Neuron (in vitro differentiated cells): ENCODE measurements around the gene KIAA1328.
"Not testable (repeated sequence)": the region's sequence is repeated elsewhere in the genome, so short reads cannot be mapped to it uniquely, and the experiment has no call there.

ENCODE experiments used
- H2AFZ ChIP-seq: one replicate; pipeline ENCODE4 v1.6.1; 2013; ENCODE audit warnings: low read depth, mild to moderate bottlenecking, inconsistent platforms, low read length, moderate library complexity
- H3K27me3 ChIP-seq: one replicate; pipeline ENCODE4 v1.6.1; 2013; ENCODE audit warnings: low read length; ENCODE audit not compliant: insufficient read depth
- H3K36me3 ChIP-seq: one replicate; pipeline ENCODE4 v1.6.1; 2013; ENCODE audit warnings: low read length; ENCODE audit not compliant: insufficient read depth
- H3K4me1 ChIP-seq: one replicate; pipeline ENCODE4 v1.6.1; 2013; ENCODE audit warnings: low read length; ENCODE audit not compliant: insufficient read depth
- H3K4me3 ChIP-seq: 2 replicates; pipeline ENCODE4 v1.5.1; 2013; ENCODE audit warnings: mild to moderate bottlenecking, low read length, moderate library complexity
- H3K9me3 ChIP-seq: one replicate; pipeline ENCODE4 v1.6.1; 2013; ENCODE audit warnings: low read length

Gene KIAA1328

GRCh38 chr18:36899289-36899688 lies 70.4 kb downstream of the KIAA1328 start:
- Histone ChIP-seq H3K4me3 (no peak overlapping the region), H3K9me3 (no peaks in the 10 kb centered on the region), H2AFZ (no peak overlapping the region), H3K36me3 (no peaks in the 10 kb centered on the region), H3K27me3 (no peaks in the 10 kb centered on the region), H3K4me1 (peaks cover 9% of the 10 kb centered on the region)

GRCh38 chr18:36900466-36900865 lies 71.5 kb downstream of the KIAA1328 start:
- no peak overlapping the region for H2AFZ ChIP-seq
- H3K4me1 ChIP-seq, result peaks cover 9% of the 10 kb centered on the region
- no peaks in the 10 kb centered on the region for H3K27me3 ChIP-seq
- H3K36me3 ChIP-seq, result no peaks in the 10 kb centered on the region
- H3K9me3 ChIP-seq, result no peaks in the 10 kb centered on the region
- H3K4me3 ChIP-seq, result no peak overlapping the region

GRCh38 chr18:36901277-36901701 lies 72.4 kb downstream of the KIAA1328 start:
- Histone ChIP-seq H2AFZ (no peak overlapping the region), H3K9me3 (no peaks in the 10 kb centered on the region), H3K4me3 (no peak overlapping the region), H3K27me3 (no peaks in the 10 kb centered on the region), H3K36me3 (no peaks in the 10 kb centered on the region), H3K4me1 (peaks cover 9% of the 10 kb centered on the region)

GRCh38 chr18:36903215-36903928 lies 74.4 kb downstream of the KIAA1328 start:
- Histone ChIP-seq H3K4me1 (peaks cover 9% of the 10 kb centered on the region), H2AFZ (no peak overlapping the region), H3K27me3 (no peaks in the 10 kb centered on the region), H3K4me3 (no peak overlapping the region), H3K9me3 (no peaks in the 10 kb centered on the region), H3K36me3 (no peaks in the 10 kb centered on the region)

GRCh38 chr18:36905571-36905970 lies 76.6 kb downstream of the KIAA1328 start:
- H3K9me3 ChIP-seq, result no peaks in the 10 kb centered on the region
- H3K27me3 ChIP-seq, result no peaks in the 10 kb centered on the region
- H2AFZ ChIP-seq, result no peak overlapping the region
- H3K4me1 ChIP-seq, result peaks cover 9% of the 10 kb centered on the region
- no peak overlapping the region for H3K4me3 ChIP-seq
- no peaks in the 10 kb centered on the region for H3K36me3 ChIP-seq

- not testable (repeated sequence) for H3K4me3 ChIP-seq, H3K27me3 ChIP-seq, H2AFZ ChIP-seq, H3K9me3 ChIP-seq, H3K4me1 ChIP-seq, H3K36me3 ChIP-seq
Measured at GRCh38 chr18:36909282-36909681, 80.4 kb downstream of the KIAA1328 start.

GRCh38 chr18:36912887-36913286 lies 84.0 kb downstream of the KIAA1328 start:
- Histone ChIP-seq H3K9me3 (no peaks in the 10 kb centered on the region), H3K36me3 (no peaks in the 10 kb centered on the region), H3K4me1 (peaks cover 4% of the 10 kb centered on the region), H3K27me3 (no peaks in the 10 kb centered on the region), H2AFZ (no peak overlapping the region), H3K4me3 (no peak overlapping the region)

GRCh38 chr18:36917907-36918306 lies 89.0 kb downstream of the KIAA1328 start:
- no peak overlapping the region for H2AFZ ChIP-seq
- H3K9me3 ChIP-seq, result no peaks in the 10 kb centered on the region
- no peaks in the 10 kb centered on the region for H3K36me3 ChIP-seq
- no peaks in the 10 kb centered on the region for H3K4me1 ChIP-seq
- no peaks in the 10 kb centered on the region for H3K27me3 ChIP-seq
- H3K4me3 ChIP-seq, result no peak overlapping the region

GRCh38 chr18:36929601-36930000 lies 100.7 kb downstream of the KIAA1328 start:
- H3K4me1 ChIP-seq, result no peaks in the 10 kb centered on the region
- H3K9me3 ChIP-seq, result no peaks in the 10 kb centered on the region
- no peaks in the 10 kb centered on the region for H3K27me3 ChIP-seq
- no peak overlapping the region for H3K4me3 ChIP-seq
- H2AFZ ChIP-seq, result no peak overlapping the region
- H3K36me3 ChIP-seq, result no peaks in the 10 kb centered on the region

- Histone ChIP-seq H3K9me3 (no peaks in the 10 kb centered on the region), H3K36me3 (no peaks in the 10 kb centered on the region), H3K4me3 (no peak overlapping the region), H3K27me3 (no peaks in the 10 kb centered on the region), H3K4me1 (no peaks in the 10 kb centered on the region), H2AFZ (no peak overlapping the region)
Measured at GRCh38 chr18:36931106-36931505, 102.2 kb downstream of the KIAA1328 start.

GRCh38 chr18:36933552-36933951 lies 104.6 kb downstream of the KIAA1328 start:
- Histone ChIP-seq H3K4me1 (no peaks in the 10 kb centered on the region), H3K36me3 (no peaks in the 10 kb centered on the region), H3K27me3 (no peaks in the 10 kb centered on the region), H3K9me3 (no peaks in the 10 kb centered on the region), H2AFZ (no peak overlapping the region), H3K4me3 (no peak overlapping the region)

- Histone ChIP-seq H3K4me1 (no peaks in the 10 kb centered on the region), H2AFZ (no peak overlapping the region), H3K36me3 (no peaks in the 10 kb centered on the region), H3K27me3 (no peaks in the 10 kb centered on the region), H3K9me3 (no peaks in the 10 kb centered on the region), H3K4me3 (no peak overlapping the region)
Measured at GRCh38 chr18:36934884-36935283, 106.0 kb downstream of the KIAA1328 start.

- H3K4me1 ChIP-seq, result no peaks in the 10 kb centered on the region
- no peaks in the 10 kb centered on the region for H3K9me3 ChIP-seq
- no peaks in the 10 kb centered on the region for H3K27me3 ChIP-seq
- H3K4me3 ChIP-seq, result no peak overlapping the region
- no peaks in the 10 kb centered on the region for H3K36me3 ChIP-seq
- H2AFZ ChIP-seq, result no peak overlapping the region
Measured at GRCh38 chr18:36942264-36942663, 113.3 kb downstream of the KIAA1328 start.

- H3K27me3 ChIP-seq, result no peaks in the 10 kb centered on the region
- H3K36me3 ChIP-seq, result no peaks in the 10 kb centered on the region
- H3K4me3 ChIP-seq, result no peak overlapping the region
- H3K9me3 ChIP-seq, result no peaks in the 10 kb centered on the region
- no peaks in the 10 kb centered on the region for H3K4me1 ChIP-seq
- H2AFZ ChIP-seq, result no peak overlapping the region
Measured at GRCh38 chr18:36947820-36948348, 119.0 kb downstream of the KIAA1328 start.
